Loucy (cell line): ENCODE measurements around the gene SPATS2.
A peak's percentile ranks its signal among the peaks of the same experiment; 100 is the strongest.

Experiments used
- H2AFZ ChIP-seq: fragments of 200-600 bp; sonication (generic); 2 replicates; pipeline ENCODE4 v1.6.0; 2016; ENCODE audit warnings: antibody characterized with exemption, mild to moderate bottlenecking, low read length, moderate library complexity
- H3F3A ChIP-seq: fragments of 200-600 bp; 2 replicates; pipeline ENCODE4 v1.6.0; 2016; ENCODE audit warnings: antibody characterized with exemption, low read depth, mild to moderate bottlenecking
- H3K27me3 ChIP-seq: fragments of 200-600 bp; sonication (generic); 2 replicates; pipeline ENCODE4 v1.6.1; 2014; ENCODE audit warnings: low read length, mild to moderate bottlenecking; ENCODE audit not compliant: insufficient read depth, poor library complexity, severe bottlenecking
- H3K36me3 ChIP-seq: fragments of 200-600 bp; sonication (generic); 2 replicates; pipeline ENCODE4 v1.6.1; 2016; ENCODE audit warnings: low read length; ENCODE audit not compliant: insufficient read depth
- H3K4me1 ChIP-seq: fragments of 200-600 bp; sonication (generic); 2 replicates; pipeline ENCODE4 v1.5.1; 2014; ENCODE audit warnings: low read length, mild to moderate bottlenecking; ENCODE audit not compliant: insufficient read depth, poor library complexity, severe bottlenecking
- H3K4me2 ChIP-seq: fragments of 200-600 bp; sonication (generic); 2 replicates; pipeline ENCODE4 v1.6.0; 2014; ENCODE audit warnings: antibody characterized with exemption, low read length, low read depth, mild to moderate bottlenecking; ENCODE audit not compliant: poor library complexity, severe bottlenecking
- H3K4me3 ChIP-seq: fragments of 200-600 bp; sonication (generic); 2 replicates; pipeline ENCODE4 v1.5.1; 2014; ENCODE audit warnings: low read length, mild to moderate bottlenecking, mixed read lengths; ENCODE audit not compliant: poor library complexity, severe bottlenecking
- H3K79me2 ChIP-seq: fragments of 200-600 bp; sonication (generic); 2 replicates; pipeline ENCODE4 v1.6.1; 2014; ENCODE audit warnings: low read length; ENCODE audit not compliant: insufficient read depth
- H3K9ac ChIP-seq: fragments of 200-600 bp; sonication (generic); 2 replicates; pipeline ENCODE4 v1.6.0; 2014; ENCODE audit warnings: mild to moderate bottlenecking, low read depth, low read length, moderate library complexity; ENCODE audit not compliant: poor library complexity, severe bottlenecking
- H3K9me2 ChIP-seq: fragments of 200-600 bp; sonication (generic); replicated peaks from 2 replicates; pipeline ENCODE4 v1.6.1; 2016; ENCODE audit warnings: low read depth, low read length, mixed read lengths
- H3K9me3 ChIP-seq: fragments of 200-600 bp; sonication (generic); 2 replicates; pipeline ENCODE4 v1.6.1; 2014; ENCODE audit warnings: mild to moderate bottlenecking, antibody characterized with exemption, low read length, low read depth; ENCODE audit not compliant: insufficient read depth
- H4K20me1 ChIP-seq: fragments of 200-600 bp; sonication (generic); 2 replicates; pipeline ENCODE4 v1.6.0; 2014; ENCODE audit warnings: antibody characterized with exemption, low read length, mild to moderate bottlenecking; ENCODE audit not compliant: insufficient read depth, poor library complexity, severe bottlenecking
- EZH2phosphoT487 ChIP-seq: fragments of 200-600 bp; IDR thresholded peaks from 2 replicates; pipeline ENCODE4 v1.6.1; 2018; ENCODE audit warnings: antibody characterized with exemption, mild to moderate bottlenecking, moderate library complexity, borderline replicate concordance
- TF ChIP-seq, protein P1 (sequence below): fragments of 200-600 bp; sonication (generic); conservative IDR thresholded peaks from 2 replicates; pipeline ENCODE4 v1.5.1; 2014; ENCODE audit warnings: mild to moderate bottlenecking, antibody characterized with exemption, low read length

SPATS2 gene

DNA sequence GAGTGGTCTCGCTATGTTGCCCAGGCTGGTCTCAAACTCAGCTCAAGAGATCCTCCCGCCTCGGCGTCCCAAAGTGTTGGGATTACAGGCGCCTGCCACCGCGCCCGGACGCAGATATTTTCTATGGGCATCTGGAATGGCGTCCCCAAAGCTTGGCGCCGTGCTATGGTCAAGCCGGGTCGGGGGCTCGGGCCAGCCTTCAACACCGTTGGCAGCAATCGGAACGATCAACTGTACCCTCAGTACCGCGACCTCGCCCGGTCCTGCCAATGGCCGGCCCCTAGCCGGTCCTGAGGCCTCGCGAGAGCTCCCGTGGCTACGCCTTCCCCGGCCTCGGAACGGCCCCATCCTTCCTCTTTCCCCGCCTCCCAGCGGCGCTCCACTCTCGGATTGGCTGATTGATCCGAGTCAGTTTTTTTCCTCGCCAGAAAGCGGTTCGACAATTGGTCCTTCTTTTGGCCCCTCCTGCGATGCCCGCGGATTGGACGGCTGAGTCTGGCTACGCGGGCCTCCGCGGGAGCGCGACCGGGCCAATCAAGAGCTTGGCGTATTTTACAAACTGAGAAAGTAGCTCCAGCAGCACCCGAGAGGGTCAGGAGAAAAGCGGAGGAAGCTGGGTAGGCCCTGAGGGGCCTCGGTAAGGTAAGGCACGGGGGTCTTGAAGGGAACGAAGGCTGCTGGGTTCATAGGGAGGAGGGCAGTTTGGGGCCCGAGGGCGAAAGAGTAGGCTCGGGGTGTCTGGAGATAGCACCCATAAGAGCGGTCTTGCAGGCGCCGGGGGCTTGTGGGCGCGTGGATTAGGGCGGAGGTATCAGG, 44.3 kb upstream of the SPATS2 start, which contains the start of gene TROAP:
TSS of gene TROAP (plus strand) at position 548 of the 816 bp plus-strand sequence. CDS start 354 bp downstream, outside the sequence.
- H3K27me3 ChIP-seq: no peaks in the 10 kb centered on the region
- H3K4me2 ChIP-seq: peak within 1 kb of the TSS; percentile 87
- peak within 1 kb of the TSS; percentile 90 for H3K4me3 ChIP-seq
- H3K9ac ChIP-seq: peak within 1 kb of the TSS; percentile 93
- TF ChIP-seq, protein P1, sequence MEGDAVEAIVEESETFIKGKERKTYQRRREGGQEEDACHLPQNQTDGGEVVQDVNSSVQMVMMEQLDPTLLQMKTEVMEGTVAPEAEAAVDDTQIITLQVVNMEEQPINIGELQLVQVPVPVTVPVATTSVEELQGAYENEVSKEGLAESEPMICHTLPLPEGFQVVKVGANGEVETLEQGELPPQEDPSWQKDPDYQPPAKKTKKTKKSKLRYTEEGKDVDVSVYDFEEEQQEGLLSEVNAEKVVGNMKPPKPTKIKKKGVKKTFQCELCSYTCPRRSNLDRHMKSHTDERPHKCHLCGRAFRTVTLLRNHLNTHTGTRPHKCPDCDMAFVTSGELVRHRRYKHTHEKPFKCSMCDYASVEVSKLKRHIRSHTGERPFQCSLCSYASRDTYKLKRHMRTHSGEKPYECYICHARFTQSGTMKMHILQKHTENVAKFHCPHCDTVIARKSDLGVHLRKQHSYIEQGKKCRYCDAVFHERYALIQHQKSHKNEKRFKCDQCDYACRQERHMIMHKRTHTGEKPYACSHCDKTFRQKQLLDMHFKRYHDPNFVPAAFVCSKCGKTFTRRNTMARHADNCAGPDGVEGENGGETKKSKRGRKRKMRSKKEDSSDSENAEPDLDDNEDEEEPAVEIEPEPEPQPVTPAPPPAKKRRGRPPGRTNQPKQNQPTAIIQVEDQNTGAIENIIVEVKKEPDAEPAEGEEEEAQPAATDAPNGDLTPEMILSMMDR: no peak
- TF ChIP-seq EZH2phosphoT487: no peak
- H3F3A ChIP-seq: no peaks in the 10 kb centered on the region
- peaks cover 17% of the 10 kb centered on the region; the same call in 1 of the 2 replicates for H3K36me3 ChIP-seq
- H2AFZ ChIP-seq: peak within 1 kb of the TSS; percentile 76
- no peaks in the 10 kb centered on the region for H3K9me2 ChIP-seq
- peaks cover 48% of the 10 kb centered on the region for H3K79me2 ChIP-seq
- H4K20me1 ChIP-seq: peaks cover 5% of the 10 kb centered on the region
- no peaks in the 10 kb centered on the region for H3K9me3 ChIP-seq
- H3K4me1 ChIP-seq: peaks cover 23% of the 10 kb centered on the region

DNA sequence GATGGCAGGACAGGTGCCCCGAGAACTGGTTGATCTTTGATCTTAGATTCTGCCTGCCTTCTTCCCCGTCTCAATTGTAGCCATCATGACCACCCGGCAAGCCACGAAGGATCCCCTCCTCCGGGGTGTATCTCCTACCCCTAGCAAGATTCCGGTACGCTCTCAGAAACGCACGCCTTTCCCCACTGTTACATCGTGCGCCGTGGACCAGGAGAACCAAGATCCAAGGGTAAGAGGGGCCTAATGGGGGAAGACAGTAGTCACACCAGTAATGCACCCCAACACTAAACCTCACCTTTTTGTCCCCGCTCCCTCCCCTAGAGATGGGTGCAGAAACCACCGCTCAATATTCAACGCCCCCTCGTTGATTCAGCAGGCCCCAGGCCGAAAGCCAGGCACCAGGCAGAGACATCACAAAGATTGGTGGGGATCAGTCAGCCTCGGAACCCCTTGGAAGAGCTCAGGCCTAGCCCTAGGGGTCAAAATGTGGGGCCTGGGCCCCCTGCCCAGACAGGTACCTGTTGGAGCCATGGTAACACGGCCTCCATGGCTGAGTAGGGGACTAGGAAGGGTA, 43.7 kb upstream of the SPATS2 start:
- Histone ChIP-seq H3K36me3 (peaks cover 17% of the 10 kb centered on the region; the same call in 1 of the 2 replicates), H3K9me2 (no peaks in the 10 kb centered on the region), H3K27me3 (no peaks in the 10 kb centered on the region), H3K9ac (peak overlapping the region; percentile 93), H3K79me2 (peaks cover 48% of the 10 kb centered on the region), H3F3A (no peaks in the 10 kb centered on the region), H3K4me2 (peak overlapping the region; percentile 83), H3K9me3 (no peaks in the 10 kb centered on the region), H3K4me1 (peaks cover 23% of the 10 kb centered on the region), H4K20me1 (peaks cover 5% of the 10 kb centered on the region), H2AFZ (peak overlapping the region; percentile 76), H3K4me3 (peak overlapping the region; percentile 90)
- TF ChIP-seq, protein P1: no peak
- no peak for TF ChIP-seq EZH2phosphoT487

DNA sequence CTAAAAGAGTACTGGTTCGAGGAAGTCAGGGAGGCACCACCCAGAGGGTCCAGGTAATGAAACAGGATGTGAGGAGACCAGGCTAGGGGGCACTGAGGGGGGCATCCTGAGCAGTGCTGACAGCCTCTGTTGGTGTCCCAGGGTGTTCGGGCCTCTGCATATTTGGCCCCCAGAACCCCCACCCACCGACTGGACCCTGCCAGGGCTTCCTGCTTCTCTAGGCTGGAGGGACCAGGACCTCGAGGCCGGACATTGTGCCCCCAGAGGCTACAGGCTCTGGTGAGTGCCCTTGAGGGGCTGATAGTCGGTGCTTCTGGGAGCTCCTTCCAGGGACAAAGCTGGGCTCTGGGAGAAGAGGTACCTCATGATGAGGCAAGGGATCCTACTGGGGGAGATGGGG, 41.7 kb upstream of the SPATS2 start:
- no peaks in the 10 kb centered on the region for H3K9me2 ChIP-seq
- no peak overlapping the region for H3K4me3 ChIP-seq
- H3K27me3 ChIP-seq: no peaks in the 10 kb centered on the region
- H3K36me3 ChIP-seq: peaks cover 36% of the 10 kb centered on the region; the same call in 1 of the 2 replicates
- H3K4me2 ChIP-seq: peak overlapping the region; percentile 83
- H3K79me2 ChIP-seq: peaks cover 48% of the 10 kb centered on the region
- H3K9me3 ChIP-seq: no peaks in the 10 kb centered on the region
- H2AFZ ChIP-seq: no peak overlapping the region
- H3K4me1 ChIP-seq: peaks cover 23% of the 10 kb centered on the region
- no peak for TF ChIP-seq EZH2phosphoT487
- TF ChIP-seq, protein P1: no peak
- no peaks in the 10 kb centered on the region for H3F3A ChIP-seq
- peak overlapping the region; percentile 40 for H3K9ac ChIP-seq
- peaks cover 5% of the 10 kb centered on the region for H4K20me1 ChIP-seq
